M059J (cell line): ENCODE measurements around the gene MRPL28. TPM values are rescaled to one million over a fixed set of nuclear protein-coding genes. Genes with fewer than 3 reads are reported as not detected.
"Not testable (repeated sequence)": the region's sequence is repeated elsewhere in the genome, so short reads cannot be mapped to it uniquely, and the experiment has no call there.

Experiments used
- DNase-seq: peaks from one replicate; pipeline ENCODE4 v3.0.0-alpha.2; 2012; ENCODE audit warnings: low read depth
- total RNA-seq: library from RNA; depleted of rRNA; stranded (reverse); fragments of >200 nt; shearing (Covaris generic); gene quantifications from 2 replicates; pipeline ENCODE4 v1.2.3, GENCODE V29; 2014; rRNA removed

MRPL28 gene
- total RNA-seq, result 162 and 177 TPM in 2 replicates

DNA sequence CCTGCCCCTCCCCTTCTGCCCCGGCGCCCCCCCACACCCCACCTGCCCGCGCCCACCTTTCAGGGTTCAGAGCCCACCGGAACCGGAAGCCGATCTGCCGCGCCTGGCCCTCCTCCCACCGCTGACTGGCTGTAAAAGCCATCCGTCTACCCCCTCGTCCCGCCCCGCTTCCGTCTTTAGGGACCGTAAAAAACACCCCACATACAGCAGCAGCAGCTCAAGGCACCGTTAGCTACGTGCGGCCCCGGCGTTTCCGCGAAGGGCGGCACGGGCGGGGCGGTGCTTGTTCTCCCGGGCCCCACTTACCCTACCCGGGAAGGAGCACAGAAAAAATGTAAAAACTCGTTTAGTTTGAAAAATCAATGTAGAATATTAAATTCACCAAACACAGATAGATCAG, at the start of gene MRPL28:
MRPL28 (minus strand) TSS at position 96 of the 400 bp plus-strand sequence. CDS start 320 bp downstream, outside the sequence.
- DNase-seq, result peak; percentile 89

GRCh38 chr16:415170-415498, 44.8 kb upstream of the MRPL28 start:
- DNase-seq, result not testable (repeated sequence)

DNA sequence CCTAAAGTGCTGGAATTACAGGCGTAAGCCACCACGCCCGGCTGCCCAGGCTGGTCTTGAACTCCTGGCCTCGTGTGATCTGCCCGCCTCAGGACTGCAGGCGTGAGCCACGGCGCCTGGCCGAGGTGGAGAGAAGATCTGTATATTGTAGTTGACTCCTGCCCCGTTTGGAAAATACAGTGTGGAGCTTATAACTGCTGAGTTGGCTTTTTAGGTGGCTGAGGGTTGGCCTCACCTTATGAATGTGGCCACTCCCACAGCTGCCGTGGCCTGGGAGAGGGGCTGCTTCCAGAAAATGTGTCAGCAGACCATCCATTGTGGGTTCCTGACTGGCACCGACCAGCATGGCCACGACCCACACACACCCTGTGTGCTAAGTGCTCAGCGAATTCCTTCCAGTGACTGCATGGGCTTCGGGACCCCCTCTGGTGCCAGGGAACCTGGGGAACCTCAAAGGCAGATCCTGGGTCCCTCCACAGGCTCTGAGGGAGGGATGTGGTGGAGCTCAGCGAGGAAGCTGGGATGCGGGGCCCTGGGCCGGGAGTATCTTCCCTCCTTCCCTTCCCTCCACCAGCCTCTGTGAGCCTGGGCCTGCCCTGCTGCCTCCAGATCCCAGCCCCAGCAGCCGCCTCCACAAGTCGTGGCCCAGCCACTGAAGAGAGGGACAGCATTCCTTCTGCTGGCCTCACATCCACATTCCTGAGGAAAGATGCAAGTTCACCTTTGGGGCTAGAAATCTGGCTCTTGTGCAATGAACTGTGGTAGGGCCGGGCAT, 44.2 kb upstream of the MRPL28 start:
- DNase-seq, result peak; percentile 35

DNA sequence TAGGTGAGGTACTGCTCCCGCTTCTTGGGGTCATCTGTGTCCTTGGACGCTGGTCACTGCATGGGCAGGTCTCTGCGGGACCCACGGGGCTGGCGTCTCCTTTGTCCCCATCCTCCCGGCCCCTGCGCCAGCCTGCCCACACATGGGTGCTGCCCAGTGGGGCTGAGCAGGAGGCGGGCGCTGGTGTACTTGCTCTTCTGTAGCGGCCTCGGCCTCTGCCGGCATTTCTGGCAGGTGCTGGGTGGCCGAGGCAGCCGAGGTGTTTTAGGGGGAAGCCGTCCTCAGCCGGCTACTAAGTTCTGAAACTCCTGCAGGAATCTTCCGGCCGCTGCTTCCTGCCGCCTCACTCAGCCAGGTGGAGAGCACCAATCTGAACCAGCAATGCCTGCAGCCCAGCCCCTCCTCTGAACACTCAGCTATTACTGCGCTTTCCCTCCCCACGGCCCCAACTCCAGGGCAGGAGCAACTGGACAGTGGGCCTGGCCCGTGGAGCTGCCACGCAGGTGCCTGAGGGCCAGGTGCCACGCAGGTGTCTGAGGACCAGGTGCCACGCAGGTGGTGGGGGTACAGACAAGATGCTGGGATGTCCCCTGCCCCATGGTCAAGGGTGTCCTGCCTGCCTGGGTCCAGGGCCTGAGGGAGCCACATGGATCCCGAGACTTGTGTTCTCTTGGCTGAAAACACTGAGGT, 41.4 kb upstream of the MRPL28 start:
- DNase-seq, result no peak

GRCh38 chr16:410516-411178, 40.3 kb upstream of the MRPL28 start:
- DNase-seq, result no peak

DNA sequence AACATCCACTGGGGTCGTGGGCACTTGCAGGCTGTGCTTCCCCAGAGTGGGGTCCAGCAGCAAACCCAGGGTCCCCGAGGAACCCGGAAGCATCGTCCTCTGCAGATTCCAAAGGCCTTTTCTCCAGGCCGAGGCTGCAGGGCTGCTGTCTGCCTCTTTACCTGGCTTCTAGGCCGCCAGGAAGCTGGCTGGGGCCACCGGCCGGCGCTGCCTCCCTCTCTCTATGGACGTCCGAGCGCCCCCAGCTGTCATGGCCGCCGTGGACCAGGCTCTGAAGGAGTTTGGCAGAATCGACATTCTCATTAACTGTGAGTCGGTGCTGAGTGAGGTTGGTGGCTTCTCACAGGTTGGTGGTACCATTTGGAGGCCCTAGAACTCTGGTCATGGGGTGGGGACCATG, 36.9 kb upstream of the MRPL28 start:
- DNase-seq, result no peak

GRCh38 chr16:405548-406506, 35.5 kb upstream of the MRPL28 start:
- no peak for DNase-seq

GRCh38 chr16:404971-405486, 34.7 kb upstream of the MRPL28 start:
- no peak for DNase-seq

- DNase-seq, result peak; percentile 84
These were observed 31.4 kb upstream of the MRPL28 start, which contains the start of gene DECR2 for GRCh38 chr16:401468-402348. DECR2 (plus strand) TSS chr16:401885; CDS start chr16:401964, 79 bp downstream.

DNA sequence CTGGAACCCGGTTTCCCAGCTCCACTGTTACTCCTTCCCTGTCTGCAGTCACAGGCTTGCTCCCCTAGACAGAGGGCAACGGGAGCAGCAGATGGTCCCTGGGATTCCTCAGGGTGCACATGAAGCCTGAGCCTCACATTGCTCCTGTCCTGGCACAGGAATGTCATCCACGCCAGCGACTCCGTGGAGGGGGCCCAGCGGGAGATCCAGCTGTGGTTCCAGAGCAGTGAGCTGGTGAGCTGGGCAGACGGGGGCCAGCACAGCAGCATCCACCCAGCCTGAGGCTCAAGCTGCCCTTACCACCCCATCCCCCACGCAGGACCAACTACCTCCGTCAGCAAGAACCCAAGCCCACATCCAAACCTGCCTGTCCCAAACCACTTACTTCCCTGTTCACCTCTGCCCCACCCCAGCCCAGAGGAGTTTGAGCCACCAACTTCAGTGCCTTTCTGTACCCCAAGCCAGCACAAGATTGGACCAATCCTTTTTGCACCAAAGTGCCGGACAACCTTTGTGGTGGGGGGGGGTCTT, 29.8 kb upstream of the MRPL28 start:
- no peak for DNase-seq

DNA sequence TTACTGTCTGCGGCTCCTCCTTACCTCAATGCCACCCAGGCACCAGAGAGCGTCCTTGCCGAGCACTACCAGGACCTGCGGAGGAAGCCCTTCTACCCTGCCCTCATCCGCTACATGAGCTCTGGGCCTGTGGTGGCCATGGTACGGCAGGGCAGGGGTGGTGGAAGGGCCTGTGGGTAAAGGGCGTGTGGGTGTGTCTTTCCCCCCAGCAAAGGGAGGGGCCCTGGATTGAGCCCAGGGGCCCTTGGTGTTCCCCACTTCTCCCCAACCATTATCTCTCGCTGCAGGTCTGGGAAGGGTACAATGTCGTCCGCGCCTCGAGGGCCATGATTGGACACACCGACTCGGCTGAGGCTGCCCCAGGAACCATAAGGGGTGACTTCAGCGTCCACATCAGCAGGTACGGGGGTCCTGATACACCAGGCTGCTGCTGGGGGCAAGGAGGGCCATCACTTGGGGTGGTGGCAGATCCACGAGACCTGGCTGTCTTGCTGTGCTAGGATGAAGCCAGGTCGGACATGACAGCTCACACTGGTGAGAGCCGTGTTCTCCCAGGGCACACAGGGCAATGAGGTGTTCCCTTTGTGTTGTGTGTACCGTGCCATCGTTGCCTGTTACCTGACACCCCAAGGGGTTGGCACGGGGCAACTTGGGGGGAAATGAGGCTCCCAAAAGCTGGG, 29.1 kb upstream of the MRPL28 start:
- no peak for DNase-seq

GRCh38 chr16:398561-399339, 28.4 kb upstream of the MRPL28 start:
- no peak for DNase-seq

GRCh38 chr16:397736-398332, 27.5 kb upstream of the MRPL28 start:
- peak; percentile 52 for DNase-seq

GRCh38 chr16:397135-397661, 26.9 kb upstream of the MRPL28 start, which contains the start of gene NME4:
NME4 (plus strand) TSS chr16:397199; CDS start chr16:397223, 24 bp downstream.
- no peak for DNase-seq

GRCh38 chr16:396605-397004, 26.3 kb upstream of the MRPL28 start:
- DNase-seq, result peak; percentile 52

- DNase-seq, result no peak
These were observed 25.9 kb upstream of the MRPL28 start for GRCh38 chr16:396199-396598.

- no peak for DNase-seq
These were observed 22.2 kb upstream of the MRPL28 start for GRCh38 chr16:392450-393030.
